ENCODE data around the gene PANK1. TPM values are rescaled to one million over a fixed set of nuclear protein-coding genes. Genes with fewer than 3 reads are reported as not detected.
A peak's percentile ranks its signal among the peaks of the same experiment; 100 is the strongest.

PANK1 gene
- total RNA-seq, 2 experiments from 2014 or later, result 3.2 to 4.8 TPM

GRCh38 chr10:89566992-89567391 lies 78.0 kb downstream of the PANK1 start:
- POLR2A ChIA-PET, result no interaction called here
- Mint-ChIP-seq H3K4me3 (no peak overlapping the region), H3K27ac (no peak overlapping the region), H3K36me3 (no peaks in the 10 kb centered on the region), H3K9me3 (no peaks in the 10 kb centered on the region), H3K4me1 (no peaks in the 10 kb centered on the region), H3K27me3 (peaks cover 22% of the 10 kb centered on the region)
- no peak for DNase-seq
- no peak for ATAC-seq (ENCODE audit: low read depth)

- H3K4me1 Mint-ChIP-seq, result no peaks in the 10 kb centered on the region
- no peak overlapping the region for H3K27ac Mint-ChIP-seq
- H3K27me3 Mint-ChIP-seq, result peaks cover 25% of the 10 kb centered on the region
- DNase-seq (no peak), ATAC-seq (ENCODE audit: low read depth) (no peak)
- H3K4me3 Mint-ChIP-seq, result no peak overlapping the region
- H3K9me3 Mint-ChIP-seq, result no peaks in the 10 kb centered on the region
- POLR2A ChIA-PET, result no interaction called here
- no peaks in the 10 kb centered on the region for H3K36me3 Mint-ChIP-seq
Observed at GRCh38 chr10:89566095-89566950, 78.7 kb downstream of the PANK1 start.

- DNase-seq (no peak), ATAC-seq (ENCODE audit: low read depth) (no peak)
- H3K4me1 Mint-ChIP-seq, result no peaks in the 10 kb centered on the region
- H3K36me3 Mint-ChIP-seq, result no peaks in the 10 kb centered on the region
- no peak overlapping the region for H3K27ac Mint-ChIP-seq
- H3K4me3 Mint-ChIP-seq, result no peak overlapping the region
- H3K27me3 Mint-ChIP-seq, result peaks cover 32% of the 10 kb centered on the region
- H3K9me3 Mint-ChIP-seq, result no peaks in the 10 kb centered on the region
- POLR2A ChIA-PET, result no interaction called here
Observed at GRCh38 chr10:89565180-89565579, 79.9 kb downstream of the PANK1 start.

GRCh38 chr10:89563861-89564478 lies 81.1 kb downstream of the PANK1 start:
- Mint-ChIP-seq H3K36me3 (no peaks in the 10 kb centered on the region), H3K27ac (no peak overlapping the region), H3K4me3 (no peak overlapping the region), H3K27me3 (peaks cover 33% of the 10 kb centered on the region), H3K9me3 (no peaks in the 10 kb centered on the region), H3K4me1 (no peaks in the 10 kb centered on the region)
- ATAC-seq (ENCODE audit: low read depth) (peak; percentile 54), DNase-seq (no peak)
- POLR2A ChIA-PET, result no interaction called here

GRCh38 chr10:89563311-89563710 lies 81.7 kb downstream of the PANK1 start:
- H3K27ac Mint-ChIP-seq, result no peak overlapping the region
- no peaks in the 10 kb centered on the region for H3K36me3 Mint-ChIP-seq
- POLR2A ChIA-PET, result no interaction called here
- H3K4me3 Mint-ChIP-seq, result no peak overlapping the region
- DNase-seq (no peak), ATAC-seq (ENCODE audit: low read depth) (no peak)
- no peaks in the 10 kb centered on the region for H3K4me1 Mint-ChIP-seq
- peaks cover 34% of the 10 kb centered on the region for H3K27me3 Mint-ChIP-seq
- H3K9me3 Mint-ChIP-seq, result no peaks in the 10 kb centered on the region

- Mint-ChIP-seq H3K27ac (no peak overlapping the region), H3K27me3 (peaks cover 12% of the 10 kb centered on the region), H3K36me3 (no peaks in the 10 kb centered on the region), H3K4me3 (no peak overlapping the region), H3K9me3 (peaks cover 1% of the 10 kb centered on the region), H3K4me1 (no peaks in the 10 kb centered on the region)
- POLR2A ChIA-PET, result no interaction called here
- no peak for DNase-seq
- ATAC-seq (ENCODE audit: low read depth), result no peak
Observed at GRCh38 chr10:89556600-89556999, 88.4 kb downstream of the PANK1 start.

GRCh38 chr10:89555688-89556445 lies 89.2 kb downstream of the PANK1 start:
- ATAC-seq (ENCODE audit: low read depth), result no peak
- Mint-ChIP-seq H3K27ac (no peak overlapping the region), H3K4me3 (no peak overlapping the region), H3K36me3 (no peaks in the 10 kb centered on the region), H3K4me1 (no peaks in the 10 kb centered on the region), H3K9me3 (peaks cover 3% of the 10 kb centered on the region), H3K27me3 (peaks cover 6% of the 10 kb centered on the region)
- POLR2A ChIA-PET, result no interaction called here
- no peak for DNase-seq

GRCh38 chr10:89554433-89554832 lies 90.6 kb downstream of the PANK1 start:
- no peak for DNase-seq
- peaks cover 7% of the 10 kb centered on the region for H3K27me3 Mint-ChIP-seq
- H3K36me3 Mint-ChIP-seq, result no peaks in the 10 kb centered on the region
- H3K4me1 Mint-ChIP-seq, result no peaks in the 10 kb centered on the region
- ATAC-seq (ENCODE audit: low read depth), result no peak
- POLR2A ChIA-PET, result no interaction called here
- no peak overlapping the region for H3K27ac Mint-ChIP-seq
- H3K9me3 Mint-ChIP-seq, result peaks cover 3% of the 10 kb centered on the region
- no peak overlapping the region for H3K4me3 Mint-ChIP-seq

GRCh38 chr10:89553064-89553734 lies 91.8 kb downstream of the PANK1 start:
- no peak overlapping the region for H3K27ac Mint-ChIP-seq
- POLR2A ChIA-PET, result no interaction called here
- DNase-seq (no peak), ATAC-seq (ENCODE audit: low read depth) (no peak)
- no peaks in the 10 kb centered on the region for H3K4me1 Mint-ChIP-seq
- no peak overlapping the region for H3K4me3 Mint-ChIP-seq
- H3K36me3 Mint-ChIP-seq, result no peaks in the 10 kb centered on the region
- peaks cover 3% of the 10 kb centered on the region for H3K9me3 Mint-ChIP-seq
- peaks cover 7% of the 10 kb centered on the region for H3K27me3 Mint-ChIP-seq

- Mint-ChIP-seq H3K36me3 (no peaks in the 10 kb centered on the region), H3K4me3 (no peak overlapping the region), H3K9me3 (peaks cover 3% of the 10 kb centered on the region), H3K27ac (no peak overlapping the region), H3K27me3 (peaks cover 7% of the 10 kb centered on the region), H3K4me1 (no peaks in the 10 kb centered on the region)
- DNase-seq (no peak), ATAC-seq (ENCODE audit: low read depth) (no peak)
- POLR2A ChIA-PET, result no interaction called here
Observed at GRCh38 chr10:89552213-89552612, 92.8 kb downstream of the PANK1 start.

- DNase-seq, result no peak
- POLR2A ChIA-PET, result no interaction called here
- Mint-ChIP-seq H3K27ac (no peak overlapping the region), H3K4me1 (no peaks in the 10 kb centered on the region), H3K9me3 (peaks cover 3% of the 10 kb centered on the region), H3K27me3 (peaks cover 11% of the 10 kb centered on the region), H3K4me3 (no peak overlapping the region), H3K36me3 (no peaks in the 10 kb centered on the region)
- no peak for ATAC-seq (ENCODE audit: low read depth)
Observed at GRCh38 chr10:89550509-89550908, 94.5 kb downstream of the PANK1 start.

- no peak overlapping the region for H3K4me3 Mint-ChIP-seq
- peaks cover 13% of the 10 kb centered on the region for H3K27me3 Mint-ChIP-seq
- no peak for ATAC-seq (ENCODE audit: low read depth)
- DNase-seq, result no peak
- H3K4me1 Mint-ChIP-seq, result no peaks in the 10 kb centered on the region
- H3K27ac Mint-ChIP-seq, result no peak overlapping the region
- peaks cover 3% of the 10 kb centered on the region for H3K9me3 Mint-ChIP-seq
- POLR2A ChIA-PET, result no interaction called here
- H3K36me3 Mint-ChIP-seq, result no peaks in the 10 kb centered on the region
Observed at GRCh38 chr10:89549510-89549909, 95.5 kb downstream of the PANK1 start.

GRCh38 chr10:89548673-89549072 lies 96.4 kb downstream of the PANK1 start:
- no peaks in the 10 kb centered on the region for H3K4me1 Mint-ChIP-seq

More at GRCh38 chr10:89548673-89549072, 96.4 kb downstream of the PANK1 start:
- Mint-ChIP-seq H3K9me3 (peaks cover 3% of the 10 kb centered on the region), H3K27me3 (peaks cover 15% of the 10 kb centered on the region), H3K4me3 (no peak overlapping the region), H3K36me3 (no peaks in the 10 kb centered on the region), H3K27ac (no peak overlapping the region)
- no peak for DNase-seq
- no peak for ATAC-seq (ENCODE audit: low read depth)
- POLR2A ChIA-PET, result no interaction called here
